Measurements from ENCODE around the gene RARRES2. TPM values are rescaled to one million over a fixed set of nuclear protein-coding genes. Genes with fewer than 3 reads are reported as not detected.

The RARRES2 gene
- total RNA-seq, 1 donor from 2014 or later = 26.3 TPM

DNA sequence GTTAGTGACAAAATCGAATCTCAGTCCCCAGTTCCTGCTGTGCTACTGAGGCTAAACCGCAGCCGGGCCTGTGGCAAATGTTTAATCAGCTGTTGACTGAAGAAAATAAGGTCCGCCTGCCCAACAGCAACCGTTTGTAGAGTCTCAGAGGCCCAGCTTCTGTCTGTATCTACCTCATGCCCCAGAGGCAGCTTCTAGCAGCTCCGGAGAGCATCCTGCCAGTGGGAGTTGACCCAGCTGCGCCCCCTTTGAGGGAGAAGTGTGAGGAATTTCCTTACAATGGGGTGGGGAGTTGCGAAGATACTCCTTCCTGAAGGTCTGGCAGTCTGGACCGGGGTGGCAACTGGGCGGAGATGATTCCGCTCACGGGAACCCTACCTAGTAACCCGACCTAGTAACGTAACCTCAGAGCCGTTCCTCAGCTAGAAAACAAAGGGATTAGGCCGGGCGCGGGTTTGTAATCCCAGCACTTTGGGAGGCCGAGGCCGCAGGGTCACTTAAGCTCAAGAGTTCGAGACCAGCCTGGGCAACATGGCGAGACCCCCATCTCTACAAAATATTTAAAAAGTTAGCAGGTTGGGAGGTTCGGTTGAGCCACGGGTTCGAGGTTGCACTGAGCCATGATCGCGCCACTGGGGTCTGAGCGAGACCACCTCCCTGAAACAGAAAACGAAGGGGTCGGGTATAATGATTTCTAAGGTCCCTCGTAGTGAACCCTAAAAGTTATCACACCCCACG, 36.9 kb upstream of the RARRES2 start:
- TF ChIP-seq, protein P1, sequence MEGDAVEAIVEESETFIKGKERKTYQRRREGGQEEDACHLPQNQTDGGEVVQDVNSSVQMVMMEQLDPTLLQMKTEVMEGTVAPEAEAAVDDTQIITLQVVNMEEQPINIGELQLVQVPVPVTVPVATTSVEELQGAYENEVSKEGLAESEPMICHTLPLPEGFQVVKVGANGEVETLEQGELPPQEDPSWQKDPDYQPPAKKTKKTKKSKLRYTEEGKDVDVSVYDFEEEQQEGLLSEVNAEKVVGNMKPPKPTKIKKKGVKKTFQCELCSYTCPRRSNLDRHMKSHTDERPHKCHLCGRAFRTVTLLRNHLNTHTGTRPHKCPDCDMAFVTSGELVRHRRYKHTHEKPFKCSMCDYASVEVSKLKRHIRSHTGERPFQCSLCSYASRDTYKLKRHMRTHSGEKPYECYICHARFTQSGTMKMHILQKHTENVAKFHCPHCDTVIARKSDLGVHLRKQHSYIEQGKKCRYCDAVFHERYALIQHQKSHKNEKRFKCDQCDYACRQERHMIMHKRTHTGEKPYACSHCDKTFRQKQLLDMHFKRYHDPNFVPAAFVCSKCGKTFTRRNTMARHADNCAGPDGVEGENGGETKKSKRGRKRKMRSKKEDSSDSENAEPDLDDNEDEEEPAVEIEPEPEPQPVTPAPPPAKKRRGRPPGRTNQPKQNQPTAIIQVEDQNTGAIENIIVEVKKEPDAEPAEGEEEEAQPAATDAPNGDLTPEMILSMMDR (conservative IDR thresholded peaks at IDR 0.05) = peak; percentile 31
- Mint-ChIP-seq H3K4me1 (peaks cover 69% of the 10 kb centered on the region), H3K27me3 (ENCODE audit: low read depth) (no peaks in the 10 kb centered on the region), H3K9me3 (no peaks in the 10 kb centered on the region), H3K27ac (ENCODE audit: unreplicated experiment) (peak overlapping the region; percentile 96), H3K4me3 (peak overlapping the region; percentile 89), H3K36me3 (ENCODE audit: low read depth) (peaks cover 9% of the 10 kb centered on the region)
- peak; percentile 55 for DNase-seq (ENCODE audit: low read depth, low spot score)

GRCh38 chr7:150377635-150378034, 36.2 kb upstream of the RARRES2 start:
- H3K36me3 Mint-ChIP-seq (ENCODE audit: low read depth) = peaks cover 9% of the 10 kb centered on the region
- no peaks in the 10 kb centered on the region for H3K9me3 Mint-ChIP-seq
- H3K4me1 Mint-ChIP-seq = peaks cover 63% of the 10 kb centered on the region
- TF ChIP-seq, protein P1 (conservative IDR thresholded peaks at IDR 0.05) = no peak
- peak overlapping the region; percentile 89 for H3K4me3 Mint-ChIP-seq
- H3K27ac Mint-ChIP-seq (ENCODE audit: unreplicated experiment) = peak overlapping the region; percentile 96
- H3K27me3 Mint-ChIP-seq (ENCODE audit: low read depth) = no peaks in the 10 kb centered on the region
- DNase-seq (ENCODE audit: low read depth, low spot score) = no peak

- DNase-seq (ENCODE audit: low read depth, low spot score) = no peak
- TF ChIP-seq, protein P1 (conservative IDR thresholded peaks at IDR 0.05) = no peak
- peak overlapping the region; percentile 89 for H3K4me3 Mint-ChIP-seq
- peaks cover 59% of the 10 kb centered on the region for H3K4me1 Mint-ChIP-seq
- no peaks in the 10 kb centered on the region for H3K9me3 Mint-ChIP-seq
- H3K36me3 Mint-ChIP-seq (ENCODE audit: low read depth) = peaks cover 9% of the 10 kb centered on the region
- peak overlapping the region; percentile 96 for H3K27ac Mint-ChIP-seq (ENCODE audit: unreplicated experiment)
- H3K27me3 Mint-ChIP-seq (ENCODE audit: low read depth) = no peaks in the 10 kb centered on the region
Measured at GRCh38 chr7:150377196-150377595, 35.8 kb upstream of the RARRES2 start.

- DNase-seq (ENCODE audit: low read depth, low spot score) = no peak
- Mint-ChIP-seq H3K4me1 (peaks cover 55% of the 10 kb centered on the region), H3K36me3 (ENCODE audit: low read depth) (peaks cover 9% of the 10 kb centered on the region), H3K27ac (ENCODE audit: unreplicated experiment) (peak overlapping the region; percentile 75), H3K27me3 (ENCODE audit: low read depth) (no peaks in the 10 kb centered on the region), H3K4me3 (peak overlapping the region; percentile 51), H3K9me3 (no peaks in the 10 kb centered on the region)
- TF ChIP-seq, protein P1 (conservative IDR thresholded peaks at IDR 0.05) = no peak
Measured at GRCh38 chr7:150376560-150376959, 35.1 kb upstream of the RARRES2 start.

- TF ChIP-seq, protein P1 (conservative IDR thresholded peaks at IDR 0.05) = no peak
- DNase-seq (ENCODE audit: low read depth, low spot score) = no peak
- H3K4me3 Mint-ChIP-seq = peak overlapping the region; percentile 51
- H3K27me3 Mint-ChIP-seq (ENCODE audit: low read depth) = no peaks in the 10 kb centered on the region
- H3K4me1 Mint-ChIP-seq = peaks cover 51% of the 10 kb centered on the region
- peak overlapping the region; percentile 75 for H3K27ac Mint-ChIP-seq (ENCODE audit: unreplicated experiment)
- no peaks in the 10 kb centered on the region for H3K9me3 Mint-ChIP-seq
- H3K36me3 Mint-ChIP-seq (ENCODE audit: low read depth) = peaks cover 9% of the 10 kb centered on the region
Measured at GRCh38 chr7:150375662-150376521, 34.5 kb upstream of the RARRES2 start.
